K562 (cell line): ENCODE data around the gene PLEKHG3. TPM values are rescaled to one million over a fixed set of nuclear protein-coding genes. Genes with fewer than 3 reads are reported as not detected.

Source experiments
- ATAC-seq: fragments of 200-7000 bp; cut with Tn5 transposase; 3 replicates; pipeline ENCODE4 v1.9.1; 2020; ENCODE audit warnings: moderate library complexity
- BruUV-seq: library from RNA; stranded (reverse); fragments of 400-500 nt; replicated peaks from 2 replicates; lab custom pipeline; 2021; lab: Mats Ljungman, UMichigan
- CTCF ChIA-PET: fragments of 300-600 bp; formaldehyde crosslinking; extraction: SDS; loops from one replicate; lab custom pipeline; 2021; ENCODE audit warnings: low intra/inter-chr PET ratio; lab: Yijun Ruan, JAX
- POLR2A ChIA-PET: fragments of 300-600, 350-650 bp; sonication (Branson Sonifier 250); formaldehyde crosslinking; extraction: SDS; loops from one replicate; lab custom pipeline; 2021; ENCODE audit warnings: antibody characterized with exemption, inconsistent platforms; lab: Yijun Ruan, JAX
- DNase-seq, 4 experiments: peaks; one replicate each; pipeline versions ENCODE4 v3.0.0 to v3.0.0-alpha.2; 2011 to 2018; ENCODE audit warnings: low spot score in 3 of 4, mixed read lengths in 3 of 4; ENCODE audit errors: extremely low read depth in 1 of 4
- FAIRE-seq: peaks from 2 replicates; lab custom pipeline; 2011; peaks lifted over from hg19 to GRCh38; lab: Jason Lieb, UNC
- H2AFZ ChIP-seq: 2 replicates; pipeline ENCODE4 v1.6.0; 2011; ENCODE audit warnings: low read depth, low read length, control low read depth, inconsistent platforms
- H3K27ac ChIP-seq: fragments of 200-600 bp; 3 replicates; pipeline ENCODE4 v1.8.0; 2011; ENCODE audit warnings: low read depth, mild to moderate bottlenecking, control low read depth, inconsistent platforms, low read length, moderate library complexity, mixed read lengths; ENCODE audit errors: extremely low read depth
- H3K27me3 ChIP-seq, 2 experiments: fragments of 300-600 bp in 1 of 2; 2 replicates in 1 of 2; 3 replicates in 1 of 2; pipeline versions ENCODE4 v1.6.0 to v1.8.0; 2011; ENCODE audit warnings: inconsistent platforms in 2 of 2, low read length in 2 of 2, mild to moderate bottlenecking in 1 of 2, mixed read lengths in 1 of 2, moderate library complexity in 1 of 2; ENCODE audit not compliant: control insufficient read depth in 2 of 2, insufficient read depth in 2 of 2
- H3K36me3 ChIP-seq: fragments of 300-600 bp; 3 replicates; pipeline ENCODE4 v1.8.0; 2011; ENCODE audit warnings: mild to moderate bottlenecking, low read length, inconsistent platforms; ENCODE audit not compliant: control insufficient read depth, insufficient read depth
- H3K4me1 ChIP-seq, 2 experiments: fragments of 200-600 bp in 1 of 2; replicated peaks in 1 of 2; 2 replicates in 1 of 2; 3 replicates in 1 of 2; pipeline versions ENCODE4 v1.5.1 to v1.8.0; 2011; ENCODE audit warnings: inconsistent platforms in 2 of 2, low read length in 2 of 2, mild to moderate bottlenecking in 1 of 2, mixed read lengths in 1 of 2, moderate library complexity in 1 of 2; ENCODE audit not compliant: control insufficient read depth in 2 of 2, insufficient read depth in 2 of 2
- H3K4me2 ChIP-seq: 2 replicates; pipeline ENCODE4 v1.6.1; 2011; ENCODE audit warnings: low read length, control low read depth, inconsistent platforms, mixed read lengths; ENCODE audit not compliant: insufficient read depth
- H3K4me3 ChIP-seq: fragments of 200-600 bp; sonication (generic), shearing (Covaris generic); 2 replicates; pipeline ENCODE4 v1.5.1; 2016; ENCODE audit warnings: control low read depth, inconsistent platforms
- H3K79me2 ChIP-seq: fragments of 200-600 bp; 3 replicates; pipeline ENCODE4 v1.8.0; 2011; ENCODE audit warnings: low read length, inconsistent platforms; ENCODE audit not compliant: control insufficient read depth, insufficient read depth
- H3K9ac ChIP-seq, 2 experiments: 2 replicates each; pipeline versions ENCODE4 v1.6.0 to v1.6.1; 2011; ENCODE audit warnings: low read depth in 2 of 2, low read length in 2 of 2, control low read depth in 1 of 2, inconsistent platforms in 1 of 2, mild to moderate bottlenecking in 1 of 2, mixed read lengths in 1 of 2; ENCODE audit not compliant: insufficient read depth in 1 of 2
- H3K9me1 ChIP-seq: one replicate; pipeline ENCODE4 v1.6.0; 2011; ENCODE audit warnings: inconsistent platforms, mild to moderate bottlenecking, low read length, moderate library complexity; ENCODE audit not compliant: control insufficient read depth, insufficient read depth
- H3K9me3 ChIP-seq: replicated peaks from 2 replicates; pipeline ENCODE4 v1.5.1; 2011; ENCODE audit warnings: low read depth, low read length, inconsistent platforms; ENCODE audit not compliant: control insufficient read depth, insufficient read depth
- H4K20me1 ChIP-seq: replicated peaks from 2 replicates; pipeline ENCODE4 v1.6.1; 2011; ENCODE audit warnings: low read length, inconsistent platforms, mixed read lengths; ENCODE audit not compliant: control insufficient read depth, insufficient read depth
- EP300 ChIP-seq: IDR thresholded peaks from 2 replicates; pipeline ENCODE4 v1.6.1; 2012; ENCODE audit warnings: low read length, improper control_type of control experiment
- ERF ChIP-seq: fragments of 450-650 bp; formaldehyde crosslinking; IDR thresholded peaks from 2 replicates; pipeline ENCODE4 v1.4.0; 2020; ENCODE audit warnings: mild to moderate bottlenecking, mixed read lengths
- FOXK1 ChIP-seq: sonication (generic); formaldehyde crosslinking; IDR thresholded peaks from 2 replicates; pipeline ENCODE4 v1.8.0; 2022; ENCODE audit warnings: missing genetic modification reagents, mild to moderate bottlenecking, borderline replicate concordance
- GABPB1 ChIP-seq: sonication (generic); formaldehyde crosslinking; IDR thresholded peaks from 2 replicates; pipeline ENCODE4 v1.8.0; 2022; ENCODE audit warnings: mild to moderate bottlenecking, missing genetic modification reagents
- IRF2 ChIP-seq: sonication (generic); formaldehyde crosslinking; IDR thresholded peaks from 2 replicates; pipeline ENCODE4 v1.8.1; 2022; ENCODE audit warnings: mild to moderate bottlenecking, missing genetic modification reagents
- MEF2A ChIP-seq: IDR thresholded peaks from 2 replicates; pipeline ENCODE4 v1.6.1; 2011; ENCODE audit warnings: low read depth, mild to moderate bottlenecking, low read length, moderate library complexity; ENCODE audit not compliant: control insufficient read depth
- MTA3 ChIP-seq: fragments of 450-650 bp; formaldehyde crosslinking; IDR thresholded peaks from 2 replicates; pipeline ENCODE4 v1.6.1; 2017; ENCODE audit warnings: mild to moderate bottlenecking, borderline replicate concordance
- NFXL1 ChIP-seq: fragments of 450-650 bp; formaldehyde crosslinking; IDR thresholded peaks from 2 replicates; pipeline ENCODE4 v1.4.0; 2021; ENCODE audit warnings: mild to moderate bottlenecking
- NRF1 ChIP-seq, 2 experiments: fragments of 450-650 bp; IDR thresholded peaks in 1 of 2; conservative IDR thresholded peaks in 1 of 2; 2 replicates each; pipeline ENCODE4 v1.6.1; 2014; ENCODE audit warnings: mild to moderate bottlenecking in 2 of 2
- RB1 ChIP-seq: fragments of 450-650 bp; IDR thresholded peaks from 2 replicates; pipeline ENCODE4 v1.6.1; 2017; ENCODE audit warnings: low read depth, mild to moderate bottlenecking
- SAP30 ChIP-seq: fragments of 200-600 bp; sonication (generic); IDR thresholded peaks from 2 replicates; pipeline ENCODE4 v1.6.1; 2012; ENCODE audit warnings: borderline replicate concordance, low read depth, mild to moderate bottlenecking, moderate library complexity, low read length, control low read depth, inconsistent platforms; ENCODE audit not compliant: insufficient read depth, poor library complexity, severe bottlenecking
- ZNF12 ChIP-seq: sonication (generic); formaldehyde crosslinking; IDR thresholded peaks from 2 replicates; pipeline ENCODE4 v1.4.0; 2020; ENCODE audit warnings: mild to moderate bottlenecking, missing genetic modification reagents
- WGBS: fragments of 100-300 bp; shearing (Covaris generic); methylation state at CpG from one replicate; pipeline ENCODE4 v1.1.6; 2016; ENCODE audit warnings: low coverage, mixed read lengths; ENCODE audit not compliant: insufficient coverage; ENCODE audit errors: missing lambda C conversion rate; 5-methylcytosine and 5-hydroxymethylcytosine counted together
- in situ Hi-C: fragments of 300-500 bp; cut with MboI; formaldehyde crosslinking; loops from 4 replicates; pipeline ENCODE4 v1.15.0; 2018; ENCODE audit warnings: inconsistent platforms, mixed read lengths
- intact Hi-C: fragments of 100-400 bp; cut with micrococcal nuclease; formaldehyde crosslinking; loops from 2 replicates; pipeline ENCODE4 v1.14.2; 2022
- polyA plus RNA-seq, 8 experiments: library from polyadenylated mRNA; depleted of rRNA in 4 of 8; stranded (reverse) in 5 of 8; unstranded in 3 of 8; fragments of >200 nt; fragmentation: Nextera tagmentation in 2 of 8; fragmentation: Illumina TruSeq in 1 of 8; extraction: Ambion mirVana in 2 of 8; extraction: Trizol in 1 of 8; gene quantifications; 2 replicates each; pipeline versions ENCODE4 v1.2.1 to v1.2.3, GENCODE V29; 2011 to 2014; ENCODE audit warnings: inconsistent platforms in 1 of 8, missing spikeins in 1 of 8
- total RNA-seq, 7 experiments: library from RNA; depleted of rRNA in 6 of 7; stranded (reverse); fragments of >200 nt in 6 of 7; fragmentation: Illumina TruSeq in 2 of 7; extraction: Trizol in 2 of 7; gene quantifications; 2 replicates each; pipeline versions ENCODE4 v1.2.1 to v1.2.3, GENCODE V29; 2011 to 2021; ENCODE audit warnings: low replicate concordance in 1 of 7
- TF ChIP-seq, protein P1 (sequence below): fragments of 250-450 bp; sonication (Bioruptor Pico); IDR thresholded peaks from 2 replicates; pipeline ENCODE4 v1.5.0; 2022; ENCODE audit warnings: mild to moderate bottlenecking
- TF ChIP-seq, protein P2 (sequence below): sonication (generic); formaldehyde crosslinking; IDR thresholded peaks from 2 replicates; pipeline ENCODE4 v1.8.0; 2022; ENCODE audit warnings: mild to moderate bottlenecking, missing genetic modification reagents
- TF ChIP-seq, protein P3 (sequence below): sonication (generic); formaldehyde crosslinking; IDR thresholded peaks from 2 replicates; pipeline ENCODE4 v1.9.0; 2022; ENCODE audit warnings: mild to moderate bottlenecking, missing genetic modification reagents
- TF ChIP-seq, protein P4 (sequence below): sonication (generic); IDR thresholded peaks from 2 replicates; pipeline ENCODE4 v1.6.1; 2016

The PLEKHG3 gene
- total and polyA plus RNA-seq, 9 of the 15 experiments (the other 6 are each of a cell fraction or from before 2014, with no cell fraction given) = 0.04 to 0.16 TPM; not detected in 7

DNA sequence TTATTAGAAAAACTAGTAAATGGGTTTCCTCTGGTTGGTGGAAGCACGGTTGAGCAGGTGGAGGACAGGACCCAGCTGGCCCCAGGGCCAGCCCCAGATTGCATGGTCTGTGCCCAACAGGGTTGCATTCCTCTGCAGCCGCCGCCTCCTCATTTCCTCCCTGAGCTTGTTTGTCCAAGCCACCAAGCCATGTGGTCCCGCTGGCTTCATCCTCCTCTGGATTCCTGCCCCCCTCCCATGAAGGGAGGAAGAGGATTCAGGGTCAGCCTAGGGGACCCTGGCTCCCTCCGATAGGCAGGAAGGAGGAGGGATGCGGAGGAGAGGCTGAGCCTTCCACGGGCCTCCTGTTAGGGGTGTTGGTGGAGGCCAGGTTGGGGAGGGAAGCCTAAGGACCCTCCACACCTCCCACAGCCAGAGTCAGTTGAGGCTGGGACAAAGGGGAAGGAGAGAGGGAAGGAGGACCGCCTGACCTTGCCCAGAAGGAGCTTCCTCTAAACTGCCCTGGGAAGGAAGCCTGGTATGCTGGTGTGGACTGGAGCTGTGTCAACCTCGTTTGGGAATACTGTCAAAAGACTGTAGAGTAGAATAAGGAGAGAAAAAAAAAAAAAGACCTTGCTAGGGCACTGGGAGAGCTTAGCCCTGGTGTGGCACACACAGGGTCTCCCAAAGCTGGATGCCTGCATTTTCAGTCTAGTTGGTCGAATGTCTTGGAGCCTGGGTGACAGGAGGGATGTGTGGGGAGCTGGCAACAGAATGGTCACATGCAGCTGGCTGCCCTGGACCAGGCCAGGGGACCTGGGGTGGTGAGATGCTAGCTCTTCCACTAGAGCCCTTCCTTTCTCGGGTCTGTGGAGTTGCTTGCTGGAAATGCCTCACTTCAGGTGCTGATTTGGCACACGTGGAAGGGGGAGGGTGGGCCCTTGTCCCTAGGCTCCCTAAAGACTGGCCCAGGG is 42.4 kb downstream of the PLEKHG3 start:
- Histone ChIP-seq H4K20me1 (no peaks in the 10 kb centered on the region; the same call in 1 of the 2 replicates), H3K79me2 (no peaks in the 10 kb centered on the region), H2AFZ (no peak overlapping the region), H3K9me3 (no peaks in the 10 kb centered on the region), H3K27me3 (peaks cover 10 to 77% of the 10 kb centered on the region in 2 experiments), H3K27ac (no peak overlapping the region), H3K9me1 (no peaks in the 10 kb centered on the region), H3K4me2 (no peak overlapping the region), H3K36me3 (no peaks in the 10 kb centered on the region), H3K9ac (no peak overlapping the region), H3K4me3 (no peak overlapping the region), H3K4me1 (no peaks in the 10 kb centered on the region; a peak in 1 of 5 replicates)
- CTCF ChIA-PET = no interaction called here
- no TSS peak for BruUV-seq
- no peak for TF ChIP-seq MTA3
- TF ChIP-seq IRF2 = no peak
- no peak for TF ChIP-seq GABPB1
- TF ChIP-seq ZNF12 (CRISPR knock-in tag) = no peak
- TF ChIP-seq FOXK1 (CRISPR knock-in tag) = no peak
- TF ChIP-seq, protein P1, sequence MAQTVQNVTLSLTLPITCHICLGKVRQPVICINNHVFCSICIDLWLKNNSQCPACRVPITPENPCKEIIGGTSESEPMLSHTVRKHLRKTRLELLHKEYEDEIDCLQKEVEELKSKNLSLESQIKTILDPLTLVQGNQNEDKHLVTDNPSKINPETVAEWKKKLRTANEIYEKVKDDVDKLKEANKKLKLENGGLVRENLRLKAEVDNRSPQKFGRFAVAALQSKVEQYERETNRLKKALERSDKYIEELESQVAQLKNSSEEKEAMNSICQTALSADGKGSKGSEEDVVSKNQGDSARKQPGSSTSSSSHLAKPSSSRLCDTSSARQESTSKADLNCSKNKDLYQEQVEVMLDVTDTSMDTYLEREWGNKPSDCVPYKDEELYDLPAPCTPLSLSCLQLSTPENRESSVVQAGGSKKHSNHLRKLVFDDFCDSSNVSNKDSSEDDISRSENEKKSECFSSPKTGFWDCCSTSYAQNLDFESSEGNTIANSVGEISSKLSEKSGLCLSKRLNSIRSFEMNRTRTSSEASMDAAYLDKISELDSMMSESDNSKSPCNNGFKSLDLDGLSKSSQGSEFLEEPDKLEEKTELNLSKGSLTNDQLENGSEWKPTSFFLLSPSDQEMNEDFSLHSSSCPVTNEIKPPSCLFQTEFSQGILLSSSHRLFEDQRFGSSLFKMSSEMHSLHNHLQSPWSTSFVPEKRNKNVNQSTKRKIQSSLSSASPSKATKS = no peak
- TF ChIP-seq NRF1 (conservative IDR thresholded peaks at IDR 0.05 in 1 of 2, IDR thresholded peaks at IDR 0.05 in 1 of 2) = no peak
- TF ChIP-seq, protein P2, sequence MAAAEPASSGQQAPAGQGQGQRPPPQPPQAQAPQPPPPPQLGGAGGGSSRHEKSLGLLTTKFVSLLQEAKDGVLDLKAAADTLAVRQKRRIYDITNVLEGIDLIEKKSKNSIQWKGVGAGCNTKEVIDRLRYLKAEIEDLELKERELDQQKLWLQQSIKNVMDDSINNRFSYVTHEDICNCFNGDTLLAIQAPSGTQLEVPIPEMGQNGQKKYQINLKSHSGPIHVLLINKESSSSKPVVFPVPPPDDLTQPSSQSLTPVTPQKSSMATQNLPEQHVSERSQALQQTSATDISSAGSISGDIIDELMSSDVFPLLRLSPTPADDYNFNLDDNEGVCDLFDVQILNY (CRISPR knock-in tag) = no peak
- no peak for TF ChIP-seq NFXL1
- TF ChIP-seq ERF (CRISPR knock-in tag) = no peak
- TF ChIP-seq RB1 = no peak
- no peak for TF ChIP-seq SAP30
- TF ChIP-seq MEF2A = no peak
- TF ChIP-seq, protein P3, sequence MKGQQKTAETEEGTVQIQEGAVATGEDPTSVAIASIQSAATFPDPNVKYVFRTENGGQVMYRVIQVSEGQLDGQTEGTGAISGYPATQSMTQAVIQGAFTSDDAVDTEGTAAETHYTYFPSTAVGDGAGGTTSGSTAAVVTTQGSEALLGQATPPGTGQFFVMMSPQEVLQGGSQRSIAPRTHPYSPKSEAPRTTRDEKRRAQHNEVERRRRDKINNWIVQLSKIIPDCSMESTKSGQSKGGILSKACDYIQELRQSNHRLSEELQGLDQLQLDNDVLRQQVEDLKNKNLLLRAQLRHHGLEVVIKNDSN (CRISPR knock-in tag) = no peak
- TF ChIP-seq EP300 = no peak
- TF ChIP-seq, protein P4, sequence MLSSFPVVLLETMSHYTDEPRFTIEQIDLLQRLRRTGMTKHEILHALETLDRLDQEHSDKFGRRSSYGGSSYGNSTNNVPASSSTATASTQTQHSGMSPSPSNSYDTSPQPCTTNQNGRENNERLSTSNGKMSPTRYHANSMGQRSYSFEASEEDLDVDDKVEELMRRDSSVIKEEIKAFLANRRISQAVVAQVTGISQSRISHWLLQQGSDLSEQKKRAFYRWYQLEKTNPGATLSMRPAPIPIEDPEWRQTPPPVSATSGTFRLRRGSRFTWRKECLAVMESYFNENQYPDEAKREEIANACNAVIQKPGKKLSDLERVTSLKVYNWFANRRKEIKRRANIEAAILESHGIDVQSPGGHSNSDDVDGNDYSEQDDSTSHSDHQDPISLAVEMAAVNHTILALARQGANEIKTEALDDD = no peak
- intact Hi-C loops (no loop called here), in situ Hi-C loops (no loop called here)
- ATAC-seq (no peak), FAIRE-seq (no peak), DNase-seq (no peak)
- 2% methylated on average over 6 of the region's 12 CpGs for WGBS
- POLR2A ChIA-PET = interaction anchor here (0.6 kb wide), 2 partner anchors 136 to 228 kb away, joined by 3 to 4 read pairs; no protein-coding TSS in a partner anchor
